CD4-positive, CD25-positive, alpha-beta regulatory T cell (primary cell): ENCODE measurements around the gene SMIM45.
A peak's percentile ranks its signal among the peaks of the same experiment; 100 is the strongest.

ENCODE experiments used
- ATAC-seq, 2 donors: fragments of 150-1000 bp; cut with Tn5 transposase; one replicate each; pipeline ENCODE4 v1.10.0; 2021; ENCODE audit warnings: low read depth in 2 of 2, moderate number of reproducible peaks in 2 of 2, moderate library complexity in 1 of 2
- DNase-seq, 3 donors: peaks; one replicate each; pipeline versions ENCODE4 v3.0.0 to v3.0.0-alpha.2; 2012 to 2022; ENCODE audit warnings: mixed read lengths in 1 of 3
- H3K27ac ChIP-seq: one replicate; pipeline ENCODE4 v1.7.0; 2013; ENCODE audit warnings: mild to moderate bottlenecking, low read length; ENCODE audit not compliant: insufficient read depth, poor library complexity, severe bottlenecking
- H3K27me3 ChIP-seq: one replicate; pipeline ENCODE4 v1.7.0; 2013; ENCODE audit warnings: low read length; ENCODE audit not compliant: control insufficient read depth, insufficient read depth
- H3K36me3 ChIP-seq: one replicate; pipeline ENCODE4 v1.7.0; 2013; ENCODE audit warnings: mild to moderate bottlenecking, low read length, moderate library complexity; ENCODE audit not compliant: control insufficient read depth, insufficient read depth
- H3K4me1 ChIP-seq: 2 replicates; pipeline ENCODE4 v1.7.0; 2013; ENCODE audit warnings: mild to moderate bottlenecking, low read length; ENCODE audit not compliant: insufficient read depth, control insufficient read depth, poor library complexity, severe bottlenecking
- H3K4me3 ChIP-seq: one replicate; pipeline ENCODE4 v1.7.0; 2013; ENCODE audit warnings: low read depth, mild to moderate bottlenecking, low read length, moderate library complexity
- H3K9me3 ChIP-seq, 2 experiments: 1 replicate in 1 of 2; 2 replicates in 1 of 2; pipeline ENCODE4 v1.7.0; 2013; ENCODE audit warnings: low read length in 2 of 2, mild to moderate bottlenecking in 1 of 2, moderate library complexity in 1 of 2; ENCODE audit not compliant: control insufficient read depth in 2 of 2
- H3K27ac Mint-ChIP-seq, 3 donors: one replicate each; pipeline ENCODE4 v1.8.0; 2020 to 2022; ENCODE audit warnings: mild to moderate bottlenecking in 3 of 3, mixed read lengths in 3 of 3, moderate library complexity in 2 of 3
- H3K27me3 Mint-ChIP-seq: one replicate; pipeline ENCODE4 v1.8.0; 2022; ENCODE audit warnings: mild to moderate bottlenecking, mixed read lengths
- H3K36me3 Mint-ChIP-seq: one replicate; pipeline ENCODE4 v1.8.0; 2020; ENCODE audit warnings: mixed read lengths
- H3K4me1 Mint-ChIP-seq, 4 donors: one replicate each; pipeline ENCODE4 v1.8.0; 2020 to 2022; ENCODE audit warnings: mixed read lengths in 4 of 4, mild to moderate bottlenecking in 1 of 4
- H3K4me3 Mint-ChIP-seq, 4 donors: one replicate each; pipeline ENCODE4 v1.8.0; 2020 to 2022; ENCODE audit warnings: mild to moderate bottlenecking in 4 of 4, mixed read lengths in 4 of 4, moderate library complexity in 3 of 4
- H3K9me3 Mint-ChIP-seq, 7 donors: one replicate each; pipeline ENCODE4 v1.8.0; 2020 to 2022; ENCODE audit warnings: mixed read lengths in 7 of 7, mild to moderate bottlenecking in 3 of 7, moderate library complexity in 2 of 7

The SMIM45 gene

GRCh38 chr22:41971431-41971830 lies 19.5 kb downstream of the SMIM45 start:
- Mint-ChIP-seq H3K4me1 (peaks cover 0 to 16% (median 9%) of the 10 kb centered on the region in 4 donors), H3K36me3 (no peaks in the 10 kb centered on the region), H3K27ac (no peak overlapping the region), H3K9me3 (no peaks in the 10 kb centered on the region), H3K4me3 (no peak overlapping the region), H3K27me3 (peaks cover 39% of the 10 kb centered on the region)
- H3K27me3 ChIP-seq: peaks cover 3% of the 10 kb centered on the region
- H3K9me3 ChIP-seq: no peaks in the 10 kb centered on the region
- no peaks in the 10 kb centered on the region for H3K36me3 ChIP-seq
- H3K4me3 ChIP-seq: no peak overlapping the region
- peaks cover 5% of the 10 kb centered on the region for H3K4me1 ChIP-seq
- DNase-seq: no peak
- no peak overlapping the region for H3K27ac ChIP-seq
- ATAC-seq: no peak

GRCh38 chr22:41974691-41975290 lies 22.8 kb downstream of the SMIM45 start:
- H3K36me3 ChIP-seq: no peaks in the 10 kb centered on the region
- H3K4me1 ChIP-seq: peaks cover 11% of the 10 kb centered on the region
- no peak overlapping the region for H3K4me3 ChIP-seq
- no peaks in the 10 kb centered on the region for H3K9me3 ChIP-seq
- no peaks in the 10 kb centered on the region for H3K9me3 Mint-ChIP-seq
- ATAC-seq: no peak
- peaks cover 3% of the 10 kb centered on the region for H3K27me3 ChIP-seq
- DNase-seq: no peak
- no peak overlapping the region for H3K27ac Mint-ChIP-seq
- peaks cover 43% of the 10 kb centered on the region for H3K27me3 Mint-ChIP-seq
- H3K27ac ChIP-seq: no peak overlapping the region
- H3K4me1 Mint-ChIP-seq: peaks cover 0 to 20% (median 5%) of the 10 kb centered on the region in 4 donors
- peak overlapping the region in 2 of 4 donors; percentile 73 to 80 for H3K4me3 Mint-ChIP-seq
- no peaks in the 10 kb centered on the region for H3K36me3 Mint-ChIP-seq

- H3K4me1 ChIP-seq: peaks cover 11% of the 10 kb centered on the region
- H3K27me3 Mint-ChIP-seq: peaks cover 43% of the 10 kb centered on the region
- no peak overlapping the region for H3K4me3 ChIP-seq
- ATAC-seq (no peak), DNase-seq (no peak)
- no peaks in the 10 kb centered on the region for H3K36me3 Mint-ChIP-seq
- H3K9me3 ChIP-seq: no peaks in the 10 kb centered on the region
- peaks cover 0 to 20% (median 5%) of the 10 kb centered on the region in 4 donors for H3K4me1 Mint-ChIP-seq
- no peaks in the 10 kb centered on the region for H3K9me3 Mint-ChIP-seq
- H3K27ac Mint-ChIP-seq: peak overlapping the region in 2 of 3 donors; percentile 29 to 62
- no peaks in the 10 kb centered on the region for H3K36me3 ChIP-seq
- H3K27me3 ChIP-seq: peaks cover 3% of the 10 kb centered on the region
- peak overlapping the region; percentile 73 to 80 (median 78) for H3K4me3 Mint-ChIP-seq
- no peak overlapping the region for H3K27ac ChIP-seq
Measured at GRCh38 chr22:41975299-41976069, 23.5 kb downstream of the SMIM45 start.

- Mint-ChIP-seq H3K27ac (peak overlapping the region in 2 of 3 donors; percentile 29 to 62), H3K27me3 (peaks cover 43% of the 10 kb centered on the region), H3K4me3 (peak overlapping the region; percentile 73 to 80 (median 78)), H3K36me3 (no peaks in the 10 kb centered on the region), H3K9me3 (no peaks in the 10 kb centered on the region), H3K4me1 (peaks cover 0 to 20% (median 5%) of the 10 kb centered on the region in 4 donors)
- no peaks in the 10 kb centered on the region for H3K9me3 ChIP-seq
- no peaks in the 10 kb centered on the region for H3K36me3 ChIP-seq
- H3K27me3 ChIP-seq: peaks cover 3% of the 10 kb centered on the region
- no peak overlapping the region for H3K27ac ChIP-seq
- ATAC-seq (peak; percentile 57 to 64), DNase-seq (peak; percentile 35 to 46 (median 45))
- H3K4me1 ChIP-seq: peaks cover 11% of the 10 kb centered on the region
- no peak overlapping the region for H3K4me3 ChIP-seq
Measured at GRCh38 chr22:41976070-41976901, 24.3 kb downstream of the SMIM45 start.

- Histone ChIP-seq H3K36me3 (no peaks in the 10 kb centered on the region), H3K4me1 (peaks cover 11% of the 10 kb centered on the region), H3K9me3 (no peaks in the 10 kb centered on the region), H3K27ac (no peak overlapping the region), H3K27me3 (peaks cover 3% of the 10 kb centered on the region), H3K4me3 (peak overlapping the region; percentile 13)
- Mint-ChIP-seq H3K9me3 (no peaks in the 10 kb centered on the region), H3K27ac (no peak overlapping the region), H3K4me1 (peaks cover 0 to 20% (median 5%) of the 10 kb centered on the region in 4 donors), H3K36me3 (no peaks in the 10 kb centered on the region), H3K27me3 (peaks cover 43% of the 10 kb centered on the region), H3K4me3 (peak overlapping the region in 3 of 4 donors; percentile 31 to 67 (median 66))
- DNase-seq: peak in 1 of 3 donors; percentile 43
- peak; percentile 23 to 45 for ATAC-seq
Measured at GRCh38 chr22:41976961-41977566, 25.1 kb downstream of the SMIM45 start.

GRCh38 chr22:41978732-41979131 lies 26.8 kb downstream of the SMIM45 start:
- no peak for DNase-seq
- no peaks in the 10 kb centered on the region for H3K36me3 Mint-ChIP-seq
- peak overlapping the region in 1 of 4 donors; percentile 17 for H3K4me3 Mint-ChIP-seq
- no peak overlapping the region for H3K27ac Mint-ChIP-seq
- H3K9me3 Mint-ChIP-seq: peaks cover 0 to 1% (median 0%) of the 10 kb centered on the region in 7 donors
- H3K27me3 Mint-ChIP-seq: peaks cover 38% of the 10 kb centered on the region
- ATAC-seq: no peak
- peaks cover 0 to 20% (median 5%) of the 10 kb centered on the region in 4 donors for H3K4me1 Mint-ChIP-seq
- Histone ChIP-seq H3K27me3 (peaks cover 3% of the 10 kb centered on the region), H3K27ac (no peak overlapping the region), H3K36me3 (no peaks in the 10 kb centered on the region), H3K9me3 (no peaks in the 10 kb centered on the region), H3K4me3 (no peak overlapping the region), H3K4me1 (peaks cover 11% of the 10 kb centered on the region)
